HepG2 (cell line): ENCODE measurements around the gene CDX2.

ENCODE experiments used
- ATF1 ChIP-seq: IDR thresholded peaks from 2 replicates; pipeline ENCODE4 v1.6.1; 2016; ENCODE audit warnings: mild to moderate bottlenecking, control low read depth
- JUNB ChIP-seq: sonication (generic); formaldehyde crosslinking; IDR thresholded peaks from 2 replicates; pipeline ENCODE4 v1.8.0; 2022; ENCODE audit warnings: missing genetic modification reagents, mild to moderate bottlenecking, borderline replicate concordance
- KDM1A ChIP-seq: IDR thresholded peaks from 2 replicates; pipeline ENCODE4 v1.6.1; 2016; ENCODE audit warnings: missing compliant biosample characterization
- NFE2L1 ChIP-seq: sonication (generic); formaldehyde crosslinking; IDR thresholded peaks from 2 replicates; pipeline ENCODE4 v1.4.0; 2020; ENCODE audit warnings: missing genetic modification reagents, mild to moderate bottlenecking, borderline replicate concordance
- RCOR2 ChIP-seq: IDR thresholded peaks from 2 replicates; pipeline ENCODE4 v1.6.1; 2016; ENCODE audit warnings: missing biosample characterization, missing genetic modification reagents
- ZBTB7A ChIP-seq: sonication (generic); formaldehyde crosslinking; IDR thresholded peaks from 2 replicates; pipeline ENCODE4 v1.8.0; 2022; ENCODE audit warnings: mild to moderate bottlenecking, missing genetic modification reagents
- ZNF207 ChIP-seq: fragments of 450-650 bp; IDR thresholded peaks from 2 replicates; pipeline ENCODE4 v1.6.1; 2016; ENCODE audit warnings: antibody characterized with exemption, borderline replicate concordance
- ZNF317 ChIP-seq: sonication (generic); formaldehyde crosslinking; IDR thresholded peaks from 2 replicates; pipeline ENCODE4 v1.5.0; 2020; ENCODE audit warnings: mild to moderate bottlenecking, missing genetic modification reagents
- ZSCAN25 ChIP-seq: sonication (generic); formaldehyde crosslinking; IDR thresholded peaks from 2 replicates; pipeline ENCODE4 v1.8.0; 2022; ENCODE audit warnings: mild to moderate bottlenecking, missing genetic modification reagents
- TF ChIP-seq, protein P1 (sequence below): sonication (generic); formaldehyde crosslinking; IDR thresholded peaks from 2 replicates; pipeline ENCODE4 v1.5.0; 2020; ENCODE audit warnings: mild to moderate bottlenecking, missing genetic modification reagents, moderate library complexity

DNA sequence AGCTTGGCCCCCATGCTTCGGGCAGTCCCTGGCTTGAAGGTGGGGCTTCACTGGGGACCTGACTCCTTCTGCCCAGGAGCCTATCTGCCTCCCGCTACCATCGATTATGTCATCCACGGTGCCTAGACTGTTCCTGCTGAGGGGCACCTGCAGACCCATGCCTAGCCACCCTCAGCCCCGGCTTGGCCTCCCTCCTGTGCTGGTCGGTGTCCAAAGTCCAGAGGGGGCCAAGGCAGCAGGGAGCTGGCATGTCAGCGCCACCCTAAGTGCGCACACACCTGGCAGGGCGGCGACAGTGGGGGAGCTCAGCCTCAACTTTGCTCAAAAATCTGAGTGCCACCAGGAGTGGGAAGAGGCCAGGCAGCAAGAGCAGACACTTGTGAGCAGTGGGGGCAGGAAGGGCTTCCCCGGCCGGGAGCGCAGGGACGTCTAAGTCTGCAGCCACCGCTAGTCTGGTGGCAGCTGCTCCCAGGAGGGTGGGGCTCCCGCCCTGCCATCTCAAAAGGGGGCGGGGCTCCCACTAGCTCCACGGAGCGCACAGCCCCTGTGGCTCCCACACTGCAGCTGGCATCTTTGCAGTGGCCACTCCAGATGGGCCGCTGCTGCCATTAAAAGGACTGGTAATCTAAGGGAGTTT, 32.8 kb upstream of the CDX2 start:
- TF ChIP-seq, protein P1, sequence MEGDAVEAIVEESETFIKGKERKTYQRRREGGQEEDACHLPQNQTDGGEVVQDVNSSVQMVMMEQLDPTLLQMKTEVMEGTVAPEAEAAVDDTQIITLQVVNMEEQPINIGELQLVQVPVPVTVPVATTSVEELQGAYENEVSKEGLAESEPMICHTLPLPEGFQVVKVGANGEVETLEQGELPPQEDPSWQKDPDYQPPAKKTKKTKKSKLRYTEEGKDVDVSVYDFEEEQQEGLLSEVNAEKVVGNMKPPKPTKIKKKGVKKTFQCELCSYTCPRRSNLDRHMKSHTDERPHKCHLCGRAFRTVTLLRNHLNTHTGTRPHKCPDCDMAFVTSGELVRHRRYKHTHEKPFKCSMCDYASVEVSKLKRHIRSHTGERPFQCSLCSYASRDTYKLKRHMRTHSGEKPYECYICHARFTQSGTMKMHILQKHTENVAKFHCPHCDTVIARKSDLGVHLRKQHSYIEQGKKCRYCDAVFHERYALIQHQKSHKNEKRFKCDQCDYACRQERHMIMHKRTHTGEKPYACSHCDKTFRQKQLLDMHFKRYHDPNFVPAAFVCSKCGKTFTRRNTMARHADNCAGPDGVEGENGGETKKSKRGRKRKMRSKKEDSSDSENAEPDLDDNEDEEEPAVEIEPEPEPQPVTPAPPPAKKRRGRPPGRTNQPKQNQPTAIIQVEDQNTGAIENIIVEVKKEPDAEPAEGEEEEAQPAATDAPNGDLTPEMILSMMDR (CRISPR knock-in tag), result no peak
- TF ChIP-seq JUNB (CRISPR knock-in tag) (no peak), ZNF207 (no peak), ZBTB7A (CRISPR knock-in tag) (no peak), ATF1 (CRISPR knock-in tag) (no peak), NFE2L1 (CRISPR knock-in tag) (no peak), ZNF317 (no peak), KDM1A (CRISPR knock-in tag) (no peak), ZSCAN25 (CRISPR knock-in tag) (no peak), RCOR2 (CRISPR knock-in tag) (no peak)
